RWPE1 (cell line): ENCODE data around the gene GOLGA2.

Source experiments
- CTCF ChIA-PET: fragments of 350-600 bp; sonication (Branson Sonifier 250); formaldehyde crosslinking; extraction: SDS; loops from one replicate; lab custom pipeline; 2021; lab: Yijun Ruan, JAX
- POLR2A ChIA-PET: fragments of 400-600 bp; formaldehyde crosslinking; extraction: SDS; loops from one replicate; lab custom pipeline; 2020; ENCODE audit warnings: antibody characterized with exemption; ENCODE audit not compliant: low non-redundant PET; lab: Yijun Ruan, JAX
- DNase-seq: peaks from one replicate; pipeline ENCODE4 v3.0.0; 2012; ENCODE audit warnings: low spot score
- H3K27ac ChIP-seq: fragments of 450-650 bp; 2 replicates; pipeline ENCODE4 v1.5.1; 2017
- TF ChIP-seq, protein P1 (sequence below): fragments of 450-650 bp; conservative IDR thresholded peaks from 2 replicates; pipeline ENCODE4 v1.5.1; 2017; ENCODE audit warnings: low read depth, mild to moderate bottlenecking

GOLGA2 gene

GRCh38 chr9:128309551-128309950 is 33.7 kb upstream of the GOLGA2 start:
- peak overlapping the region; percentile 93 for H3K27ac ChIP-seq
- ChIA-PET POLR2A (no interaction called here), CTCF (interaction anchor here (0.7 to 1.3 kb wide), 3 partner anchors 12 to 32 kb away, joined by 3 to 5 read pairs (median 3); no protein-coding TSS in a partner anchor)
- DNase-seq, result no peak
- TF ChIP-seq, protein P1, sequence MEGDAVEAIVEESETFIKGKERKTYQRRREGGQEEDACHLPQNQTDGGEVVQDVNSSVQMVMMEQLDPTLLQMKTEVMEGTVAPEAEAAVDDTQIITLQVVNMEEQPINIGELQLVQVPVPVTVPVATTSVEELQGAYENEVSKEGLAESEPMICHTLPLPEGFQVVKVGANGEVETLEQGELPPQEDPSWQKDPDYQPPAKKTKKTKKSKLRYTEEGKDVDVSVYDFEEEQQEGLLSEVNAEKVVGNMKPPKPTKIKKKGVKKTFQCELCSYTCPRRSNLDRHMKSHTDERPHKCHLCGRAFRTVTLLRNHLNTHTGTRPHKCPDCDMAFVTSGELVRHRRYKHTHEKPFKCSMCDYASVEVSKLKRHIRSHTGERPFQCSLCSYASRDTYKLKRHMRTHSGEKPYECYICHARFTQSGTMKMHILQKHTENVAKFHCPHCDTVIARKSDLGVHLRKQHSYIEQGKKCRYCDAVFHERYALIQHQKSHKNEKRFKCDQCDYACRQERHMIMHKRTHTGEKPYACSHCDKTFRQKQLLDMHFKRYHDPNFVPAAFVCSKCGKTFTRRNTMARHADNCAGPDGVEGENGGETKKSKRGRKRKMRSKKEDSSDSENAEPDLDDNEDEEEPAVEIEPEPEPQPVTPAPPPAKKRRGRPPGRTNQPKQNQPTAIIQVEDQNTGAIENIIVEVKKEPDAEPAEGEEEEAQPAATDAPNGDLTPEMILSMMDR, result no peak

DNA sequence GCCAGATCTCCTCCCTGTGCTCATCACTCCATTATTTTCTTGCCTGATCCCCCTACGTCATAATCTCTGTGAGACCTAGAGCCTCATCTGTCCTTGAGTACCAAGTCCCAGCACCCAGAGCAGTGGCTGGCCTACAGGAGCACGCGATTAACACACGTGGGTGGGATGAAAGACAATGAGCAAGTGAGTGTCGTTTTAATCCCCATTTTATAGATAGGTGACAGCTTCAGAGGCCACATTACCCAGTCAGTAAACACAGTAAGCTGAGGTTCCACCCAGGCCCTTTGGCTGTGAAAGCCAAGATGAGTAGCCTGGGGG is 29.1 kb upstream of the GOLGA2 start:
- CTCF ChIA-PET, result interaction anchor here (0.7 to 3.7 kb wide), 4 partner anchors 9 to 57 kb away, joined by 3 to 23 read pairs (median 10); no protein-coding TSS in a partner anchor
- no peak for DNase-seq
- POLR2A ChIA-PET, result no interaction called here
- TF ChIP-seq, protein P1, result no peak
- peak overlapping the region; percentile 93 for H3K27ac ChIP-seq

GRCh38 chr9:128304136-128304970 is 28.5 kb upstream of the GOLGA2 start:
- no peak for DNase-seq
- TF ChIP-seq, protein P1, result no peak
- CTCF ChIA-PET, result interaction anchor here (1.4 to 3.7 kb wide), 3 partner anchors 9 to 58 kb away, joined by 5 to 23 read pairs (median 15); no protein-coding TSS in a partner anchor

GRCh38 chr9:128298535-128299482 is 23.0 kb upstream of the GOLGA2 start:
- H3K27ac ChIP-seq, result peak overlapping the region; percentile 7; the same call in 1 of the 2 replicates
- ChIA-PET CTCF (interaction anchor here (0.6 to 4.8 kb wide), 3 partner anchors 23 to 43 kb away, joined by 3 to 48 read pairs (median 22); no protein-coding TSS in a partner anchor), POLR2A (interaction anchor here (0.7 kb wide), 2 partner anchors 21 to 34 kb away, joined by 4 to 6 read pairs; no protein-coding TSS in a partner anchor)
- DNase-seq, result no peak
- TF ChIP-seq, protein P1, result no peak

More at GRCh38 chr9:128304136-128304970, 28.5 kb upstream of the GOLGA2 start:
- POLR2A ChIA-PET, result no interaction called here
- H3K27ac ChIP-seq, result peak overlapping the region; percentile 93

GRCh38 chr9:128297221-128297773 is 21.5 kb upstream of the GOLGA2 start:
- peak overlapping the region; percentile 71 for H3K27ac ChIP-seq
- no peak for DNase-seq
- TF ChIP-seq, protein P1, result no peak
- ChIA-PET CTCF (interaction anchor here (0.6 to 4.8 kb wide), 3 partner anchors 13 to 44 kb away, joined by 3 to 48 read pairs (median 4); no protein-coding TSS in a partner anchor), POLR2A (no interaction called here)
